HG02642 (cell line): Measurements from ENCODE around the gene MIXL1.
"Not testable (repeated sequence)": the region's sequence is repeated elsewhere in the genome, so short reads cannot be mapped to it uniquely, and the experiment has no call there.

ENCODE experiments used
- ATAC-seq: cut with Tn5 transposase; IDR thresholded peaks from one replicate; pipeline ENCODE4 v1.9.1; 2021; ENCODE audit warnings: mild to moderate bottlenecking; ENCODE audit not compliant: unreplicated experiment, poor library complexity

Gene MIXL1

GRCh38 chr1:226223157-226223785 is at the start of gene MIXL1:
Gene MIXL1, plus strand, starts transcription at chr1:226223664. Its CDS starts 18 bp downstream, at chr1:226223682.
- peak; percentile 55 for ATAC-seq

- ATAC-seq: no peak
Observed at GRCh38 chr1:226176870-226177269, 46.6 kb upstream of the MIXL1 start.

GRCh38 chr1:226181996-226182714 is 41.3 kb upstream of the MIXL1 start:
- no peak for ATAC-seq

- ATAC-seq: no peak
Observed at GRCh38 chr1:226185141-226186036, 38.1 kb upstream of the MIXL1 start.

GRCh38 chr1:226186124-226187018 is 37.1 kb upstream of the MIXL1 start, which contains the start of gene ACBD3:
Gene ACBD3, minus strand, starts transcription at chr1:226186741. Its CDS starts 66 bp downstream, at chr1:226186675.
- ATAC-seq: peak; percentile 95

GRCh38 chr1:226187019-226187322 is 36.5 kb upstream of the MIXL1 start:
- no peak for ATAC-seq

- ATAC-seq: no peak
Observed at GRCh38 chr1:226187380-226187779, 36.1 kb upstream of the MIXL1 start.

- ATAC-seq: no peak
Observed at GRCh38 chr1:226195144-226195543, 28.3 kb upstream of the MIXL1 start.

GRCh38 chr1:226199971-226200370 is 23.5 kb upstream of the MIXL1 start:
- ATAC-seq: no peak

GRCh38 chr1:226201029-226201593 is 22.4 kb upstream of the MIXL1 start:
- ATAC-seq: no peak

GRCh38 chr1:226202246-226202645 is 21.2 kb upstream of the MIXL1 start:
- no peak for ATAC-seq

GRCh38 chr1:226202666-226203065 is 20.8 kb upstream of the MIXL1 start:
- not testable (repeated sequence) for ATAC-seq

- ATAC-seq: no peak
Observed at GRCh38 chr1:226203240-226203639, 20.2 kb upstream of the MIXL1 start.

- no peak for ATAC-seq
Observed at GRCh38 chr1:226203655-226204054, 19.8 kb upstream of the MIXL1 start.

- ATAC-seq: no peak
Observed at GRCh38 chr1:226204198-226204597, 19.3 kb upstream of the MIXL1 start.

- ATAC-seq: no peak
Observed at GRCh38 chr1:226207048-226207447, 16.4 kb upstream of the MIXL1 start.

- ATAC-seq: no peak
Observed at GRCh38 chr1:226209307-226210059, 14.0 kb upstream of the MIXL1 start.

GRCh38 chr1:226210571-226211176 is 12.8 kb upstream of the MIXL1 start:
- no peak for ATAC-seq
